Neural cell (in vitro differentiated cells): ENCODE measurements around the gene MAD1L1. TPM values are rescaled to one million over a fixed set of nuclear protein-coding genes. Genes with fewer than 3 reads are reported as not detected.

ENCODE experiments used
- H2AFZ ChIP-seq: fragments of 200-600, 300-800 bp; sonication (generic), shearing (Covaris generic); 2 replicates; pipeline ENCODE4 v1.6.0; 2014; ENCODE audit warnings: low read depth, mild to moderate bottlenecking, antibody characterized with exemption, low read length, moderate library complexity
- H3F3A ChIP-seq: fragments of 200-600 bp; shearing (Covaris generic); 2 replicates; pipeline ENCODE4 v1.6.1; 2016; ENCODE audit warnings: mild to moderate bottlenecking, moderate library complexity, mixed read lengths, antibody characterized with exemption, low read length; ENCODE audit not compliant: insufficient read depth, poor library complexity, severe bottlenecking
- H3K27ac ChIP-seq: fragments of 200-600, 300-800 bp; sonication (generic), shearing (Covaris generic); 2 replicates; pipeline ENCODE4 v1.5.1; 2014; ENCODE audit warnings: mild to moderate bottlenecking, low read length, moderate library complexity
- H3K27me3 ChIP-seq: fragments of 300-800, 200-600 bp; sonication (generic), shearing (Covaris generic); 2 replicates; pipeline ENCODE4 v1.6.0; 2014; ENCODE audit warnings: mild to moderate bottlenecking, low read depth, low read length, moderate library complexity; ENCODE audit not compliant: insufficient read depth
- H3K36me3 ChIP-seq: fragments of 300-800, 200-600 bp; sonication (generic), shearing (Covaris generic); 2 replicates; pipeline ENCODE4 v1.5.1; 2014; ENCODE audit warnings: mild to moderate bottlenecking, antibody characterized with exemption, low read length, moderate library complexity; ENCODE audit not compliant: insufficient read depth
- H3K4me2 ChIP-seq: fragments of 300-800, 200-600 bp; sonication (generic), shearing (Covaris generic); 2 replicates; pipeline ENCODE4 v1.6.0; 2014; ENCODE audit warnings: mild to moderate bottlenecking, low read length
- H3K4me3 ChIP-seq: fragments of 300-800, 200-600 bp; sonication (generic), shearing (Covaris generic); 2 replicates; pipeline ENCODE4 v1.5.1; 2014; ENCODE audit warnings: mild to moderate bottlenecking, low read length, moderate library complexity
- H3K79me2 ChIP-seq: fragments of 200-600 bp; shearing (Covaris generic); replicated peaks from 2 replicates; pipeline ENCODE4 v1.6.0; 2014; ENCODE audit warnings: mild to moderate bottlenecking, low read length, moderate library complexity; ENCODE audit not compliant: insufficient read depth
- H3K9ac ChIP-seq: fragments of 300-800, 200-600 bp; sonication (generic), shearing (Covaris generic); 2 replicates; pipeline ENCODE4 v1.6.1; 2016; ENCODE audit warnings: mild to moderate bottlenecking, low read length, mixed read lengths
- H3K9me2 ChIP-seq: fragments of 200-600 bp; shearing (Covaris generic); 2 replicates; pipeline ENCODE4 v1.6.1; 2016; ENCODE audit warnings: mild to moderate bottlenecking, low read length, mixed read lengths; ENCODE audit not compliant: insufficient read depth
- H3K9me3 ChIP-seq: fragments of 200-600, 300-800 bp; sonication (generic), shearing (Covaris generic); 2 replicates; pipeline ENCODE4 v1.6.1; 2016; ENCODE audit warnings: mild to moderate bottlenecking, mixed run types, low read length, moderate library complexity, mixed read lengths
- H4K20me1 ChIP-seq: fragments of 200-600 bp; shearing (Covaris generic); 2 replicates; pipeline ENCODE4 v1.6.1; 2016; ENCODE audit warnings: mild to moderate bottlenecking, mixed run types; ENCODE audit not compliant: insufficient read depth
- EP300 ChIP-seq: fragments of 450-650 bp; conservative IDR thresholded peaks from 2 replicates; pipeline ENCODE4 v1.6.1; 2014; ENCODE audit warnings: antibody characterized with exemption, mild to moderate bottlenecking, moderate library complexity; ENCODE audit not compliant: poor library complexity, severe bottlenecking
- MXI1 ChIP-seq: fragments of 450-650 bp; conservative IDR thresholded peaks from 2 replicates; pipeline ENCODE4 v1.6.1; 2014; ENCODE audit warnings: antibody characterized with exemption, mild to moderate bottlenecking; ENCODE audit not compliant: poor library complexity, severe bottlenecking
- POLR2AphosphoS5 ChIP-seq: IDR thresholded peaks from 2 replicates; pipeline ENCODE4 v1.6.1; 2012
- RAD21 ChIP-seq: fragments of 450-650 bp; conservative IDR thresholded peaks from 2 replicates; pipeline ENCODE4 v1.6.1; 2014; ENCODE audit warnings: antibody characterized with exemption, mild to moderate bottlenecking, moderate library complexity
- SMC3 ChIP-seq: fragments of 450-650 bp; conservative IDR thresholded peaks from 2 replicates; pipeline ENCODE4 v1.6.1; 2014; ENCODE audit warnings: antibody characterized with exemption, mild to moderate bottlenecking, moderate library complexity; ENCODE audit not compliant: poor library complexity
- TAF1 ChIP-seq: IDR thresholded peaks from 2 replicates; pipeline ENCODE4 v1.6.1; 2012; ENCODE audit warnings: low read depth
- polyA plus RNA-seq: library from polyadenylated mRNA; depleted of rRNA; stranded (reverse); fragments of >200 nt; gene quantifications from 2 replicates; pipeline ENCODE4 v1.2.3, GENCODE V29; 2014
- TF ChIP-seq, protein P1 (sequence below): fragments of 450-650 bp; IDR thresholded peaks from 2 replicates; pipeline ENCODE4 v1.5.1; 2014; ENCODE audit warnings: antibody characterized with exemption, mild to moderate bottlenecking, moderate library complexity; ENCODE audit not compliant: poor library complexity, severe bottlenecking
- TF ChIP-seq, protein P2 (sequence below): IDR thresholded peaks from 2 replicates; pipeline ENCODE4 v1.6.1; 2012; ENCODE audit warnings: borderline replicate concordance

Gene MAD1L1
- polyA plus RNA-seq, 1 donor from 2014 or later: 31.4 TPM

DNA sequence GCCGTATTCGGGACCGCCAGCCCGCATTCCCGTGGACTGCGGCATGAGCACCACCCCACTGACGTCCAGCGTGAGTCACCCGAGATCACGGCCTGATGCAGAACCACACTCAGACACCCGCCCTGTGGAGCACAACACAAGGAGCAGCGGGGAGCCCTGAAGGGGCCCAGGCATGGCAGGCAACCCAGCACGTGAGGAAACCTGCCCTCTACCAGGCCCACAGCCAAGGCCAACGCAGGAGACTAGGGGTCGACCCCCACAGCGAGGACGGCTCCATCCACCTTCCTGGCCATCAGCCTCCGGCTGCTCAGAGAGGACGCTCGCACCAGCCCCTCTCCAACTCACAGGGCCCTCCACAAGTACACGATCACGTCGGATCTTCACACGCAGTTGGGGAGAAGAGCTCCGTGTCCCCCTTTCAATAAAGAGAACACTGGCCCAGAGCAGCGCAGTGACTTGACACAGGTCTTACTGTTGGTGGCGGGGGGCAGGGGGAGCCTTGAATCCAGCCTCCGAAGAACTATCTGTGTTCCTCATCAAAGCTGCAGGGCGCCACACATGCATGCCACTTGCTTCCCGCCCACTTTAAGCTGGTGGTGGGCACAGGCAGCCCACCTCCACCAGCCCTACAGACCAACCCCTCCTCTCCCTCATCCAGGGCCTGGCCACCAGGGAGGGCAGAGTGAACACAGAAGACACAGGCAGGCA lies 22.0 kb downstream of the MAD1L1 start:
- no peaks in the 10 kb centered on the region for H3K9me3 ChIP-seq
- no peak overlapping the region for H3K4me2 ChIP-seq
- no peak overlapping the region for H2AFZ ChIP-seq
- TF ChIP-seq EP300 (no peak), RAD21 (no peak), POLR2AphosphoS5 (no peak), MXI1 (no peak)
- TF ChIP-seq, protein P1, sequence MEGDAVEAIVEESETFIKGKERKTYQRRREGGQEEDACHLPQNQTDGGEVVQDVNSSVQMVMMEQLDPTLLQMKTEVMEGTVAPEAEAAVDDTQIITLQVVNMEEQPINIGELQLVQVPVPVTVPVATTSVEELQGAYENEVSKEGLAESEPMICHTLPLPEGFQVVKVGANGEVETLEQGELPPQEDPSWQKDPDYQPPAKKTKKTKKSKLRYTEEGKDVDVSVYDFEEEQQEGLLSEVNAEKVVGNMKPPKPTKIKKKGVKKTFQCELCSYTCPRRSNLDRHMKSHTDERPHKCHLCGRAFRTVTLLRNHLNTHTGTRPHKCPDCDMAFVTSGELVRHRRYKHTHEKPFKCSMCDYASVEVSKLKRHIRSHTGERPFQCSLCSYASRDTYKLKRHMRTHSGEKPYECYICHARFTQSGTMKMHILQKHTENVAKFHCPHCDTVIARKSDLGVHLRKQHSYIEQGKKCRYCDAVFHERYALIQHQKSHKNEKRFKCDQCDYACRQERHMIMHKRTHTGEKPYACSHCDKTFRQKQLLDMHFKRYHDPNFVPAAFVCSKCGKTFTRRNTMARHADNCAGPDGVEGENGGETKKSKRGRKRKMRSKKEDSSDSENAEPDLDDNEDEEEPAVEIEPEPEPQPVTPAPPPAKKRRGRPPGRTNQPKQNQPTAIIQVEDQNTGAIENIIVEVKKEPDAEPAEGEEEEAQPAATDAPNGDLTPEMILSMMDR: no peak
- H3F3A ChIP-seq: no peaks in the 10 kb centered on the region
- H3K27me3 ChIP-seq: no peaks in the 10 kb centered on the region
- no peaks in the 10 kb centered on the region for H3K9me2 ChIP-seq
- H3K79me2 ChIP-seq: no peaks in the 10 kb centered on the region
- H3K36me3 ChIP-seq: peaks cover 7% of the 10 kb centered on the region
- no peak overlapping the region for H3K27ac ChIP-seq
- H3K9ac ChIP-seq: no peak overlapping the region
- no peak overlapping the region for H3K4me3 ChIP-seq
- H4K20me1 ChIP-seq: no peaks in the 10 kb centered on the region

DNA sequence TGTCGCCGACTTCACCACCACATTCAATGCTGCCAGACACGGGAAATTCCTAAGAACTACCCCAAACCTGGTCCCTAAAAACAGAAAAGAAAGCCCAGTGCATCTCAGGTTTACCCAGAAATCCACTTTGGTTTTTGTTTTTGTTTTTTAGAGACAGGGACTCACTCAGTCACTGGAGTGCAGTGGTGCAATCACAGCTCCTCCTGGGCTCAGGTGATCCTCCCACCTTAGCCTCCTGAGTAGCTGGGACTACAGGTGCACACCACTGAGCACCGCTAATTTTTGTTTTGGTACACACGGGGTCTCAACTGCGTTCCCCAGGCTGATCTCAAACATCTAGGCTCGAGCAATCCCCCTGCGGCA lies 22.8 kb downstream of the MAD1L1 start:
- H3K36me3 ChIP-seq: peaks cover 7% of the 10 kb centered on the region
- H3K9me2 ChIP-seq: no peaks in the 10 kb centered on the region
- H3K4me3 ChIP-seq: no peak overlapping the region
- H3K27me3 ChIP-seq: no peaks in the 10 kb centered on the region
- no peak overlapping the region for H3K4me2 ChIP-seq
- H3K9me3 ChIP-seq: no peaks in the 10 kb centered on the region
- TF ChIP-seq POLR2AphosphoS5 (no peak), RAD21 (no peak), SMC3 (no peak), TAF1 (no peak)
- TF ChIP-seq, protein P1: no peak
- no peak overlapping the region for H3K27ac ChIP-seq
- no peak overlapping the region for H2AFZ ChIP-seq
- no peaks in the 10 kb centered on the region for H4K20me1 ChIP-seq
- no peaks in the 10 kb centered on the region for H3K79me2 ChIP-seq
- no peak overlapping the region for H3K9ac ChIP-seq
- H3F3A ChIP-seq: no peaks in the 10 kb centered on the region

DNA sequence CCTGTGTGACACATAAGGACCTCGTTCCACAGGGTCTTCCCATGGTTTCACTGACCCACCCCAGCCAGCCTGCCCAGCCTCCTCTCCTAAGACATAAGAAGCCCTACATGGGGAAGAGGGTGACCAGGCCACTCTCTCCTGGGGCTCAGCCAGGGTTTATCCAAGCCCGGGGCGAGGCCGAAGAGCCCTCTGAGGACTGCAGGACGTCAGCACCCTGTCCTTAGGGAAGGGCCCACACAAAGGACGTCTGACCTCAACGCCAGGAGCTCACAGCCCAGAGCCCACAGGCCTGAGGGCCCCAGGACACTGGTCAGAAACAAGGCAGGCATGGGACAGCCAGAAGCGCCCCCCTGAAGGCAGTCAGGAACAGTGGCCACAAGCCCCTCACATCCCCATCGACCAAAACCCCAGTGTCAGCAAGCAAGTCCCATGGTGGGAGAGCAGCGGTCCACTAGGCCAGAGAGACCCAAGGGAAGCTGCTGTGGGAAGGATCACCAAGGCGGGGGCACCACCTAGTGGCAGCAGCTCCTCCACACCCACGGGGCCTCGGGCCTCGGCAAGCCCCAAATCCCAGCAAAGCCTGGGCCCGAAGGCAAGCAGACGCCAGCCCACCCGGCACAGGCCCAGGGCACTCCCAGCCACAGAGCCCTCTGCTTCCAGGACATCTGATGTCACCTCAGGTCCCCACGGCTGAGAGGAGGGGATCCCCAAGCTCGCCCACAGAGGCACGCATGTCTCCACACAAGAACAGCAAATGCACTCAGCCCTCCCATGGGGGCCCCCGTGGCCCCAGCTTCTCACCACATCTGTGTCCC lies 23.4 kb downstream of the MAD1L1 start:
- H3K4me3 ChIP-seq: no peak overlapping the region
- H3K9ac ChIP-seq: no peak overlapping the region
- peaks cover 6% of the 10 kb centered on the region for H3K36me3 ChIP-seq
- no peaks in the 10 kb centered on the region for H3K79me2 ChIP-seq
- no peaks in the 10 kb centered on the region for H3K27me3 ChIP-seq
- H3K9me2 ChIP-seq: no peaks in the 10 kb centered on the region
- no peaks in the 10 kb centered on the region for H3K9me3 ChIP-seq
- no peaks in the 10 kb centered on the region for H3F3A ChIP-seq
- H2AFZ ChIP-seq: no peak overlapping the region
- H3K4me2 ChIP-seq: no peak overlapping the region
- peak; percentile 90 for TF ChIP-seq RAD21
- TF ChIP-seq TAF1: no peak
- TF ChIP-seq, protein P1: peak; percentile 85
- TF ChIP-seq, protein P2, sequence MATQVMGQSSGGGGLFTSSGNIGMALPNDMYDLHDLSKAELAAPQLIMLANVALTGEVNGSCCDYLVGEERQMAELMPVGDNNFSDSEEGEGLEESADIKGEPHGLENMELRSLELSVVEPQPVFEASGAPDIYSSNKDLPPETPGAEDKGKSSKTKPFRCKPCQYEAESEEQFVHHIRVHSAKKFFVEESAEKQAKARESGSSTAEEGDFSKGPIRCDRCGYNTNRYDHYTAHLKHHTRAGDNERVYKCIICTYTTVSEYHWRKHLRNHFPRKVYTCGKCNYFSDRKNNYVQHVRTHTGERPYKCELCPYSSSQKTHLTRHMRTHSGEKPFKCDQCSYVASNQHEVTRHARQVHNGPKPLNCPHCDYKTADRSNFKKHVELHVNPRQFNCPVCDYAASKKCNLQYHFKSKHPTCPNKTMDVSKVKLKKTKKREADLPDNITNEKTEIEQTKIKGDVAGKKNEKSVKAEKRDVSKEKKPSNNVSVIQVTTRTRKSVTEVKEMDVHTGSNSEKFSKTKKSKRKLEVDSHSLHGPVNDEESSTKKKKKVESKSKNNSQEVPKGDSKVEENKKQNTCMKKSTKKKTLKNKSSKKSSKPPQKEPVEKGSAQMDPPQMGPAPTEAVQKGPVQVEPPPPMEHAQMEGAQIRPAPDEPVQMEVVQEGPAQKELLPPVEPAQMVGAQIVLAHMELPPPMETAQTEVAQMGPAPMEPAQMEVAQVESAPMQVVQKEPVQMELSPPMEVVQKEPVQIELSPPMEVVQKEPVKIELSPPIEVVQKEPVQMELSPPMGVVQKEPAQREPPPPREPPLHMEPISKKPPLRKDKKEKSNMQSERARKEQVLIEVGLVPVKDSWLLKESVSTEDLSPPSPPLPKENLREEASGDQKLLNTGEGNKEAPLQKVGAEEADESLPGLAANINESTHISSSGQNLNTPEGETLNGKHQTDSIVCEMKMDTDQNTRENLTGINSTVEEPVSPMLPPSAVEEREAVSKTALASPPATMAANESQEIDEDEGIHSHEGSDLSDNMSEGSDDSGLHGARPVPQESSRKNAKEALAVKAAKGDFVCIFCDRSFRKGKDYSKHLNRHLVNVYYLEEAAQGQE: no peak
- peak; percentile 94 for TF ChIP-seq SMC3
- H4K20me1 ChIP-seq: no peaks in the 10 kb centered on the region
- no peak overlapping the region for H3K27ac ChIP-seq
